Epithelial cell of prostate (primary cell): Measurements from ENCODE around the gene RNF135.
"Not testable (repeated sequence)": the region's sequence is repeated elsewhere in the genome, so short reads cannot be mapped to it uniquely, and the experiment has no call there.

ENCODE experiments used
- DNase-seq: peaks from one replicate; pipeline ENCODE4 v3.0.0-alpha.2; 2011; ENCODE audit warnings: low read depth, low spot score
- H3K27ac ChIP-seq: fragments of 450-650 bp; 2 replicates; pipeline ENCODE4 v1.5.1; 2017; ENCODE audit warnings: mild to moderate bottlenecking

RNF135 gene, protein sequence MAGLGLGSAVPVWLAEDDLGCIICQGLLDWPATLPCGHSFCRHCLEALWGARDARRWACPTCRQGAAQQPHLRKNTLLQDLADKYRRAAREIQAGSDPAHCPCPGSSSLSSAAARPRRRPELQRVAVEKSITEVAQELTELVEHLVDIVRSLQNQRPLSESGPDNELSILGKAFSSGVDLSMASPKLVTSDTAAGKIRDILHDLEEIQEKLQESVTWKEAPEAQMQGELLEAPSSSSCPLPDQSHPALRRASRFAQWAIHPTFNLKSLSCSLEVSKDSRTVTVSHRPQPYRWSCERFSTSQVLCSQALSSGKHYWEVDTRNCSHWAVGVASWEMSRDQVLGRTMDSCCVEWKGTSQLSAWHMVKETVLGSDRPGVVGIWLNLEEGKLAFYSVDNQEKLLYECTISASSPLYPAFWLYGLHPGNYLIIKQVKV

GRCh38 chr17:30970831-30971567, at the start of gene RNF135:
RNF135 (plus strand) TSS chr17:30971039; CDS start chr17:30971074, 35 bp downstream.
- no peak for DNase-seq

GRCh38 chr17:30921544-30922196, 49.2 kb upstream of the RNF135 start, which contains the start of gene ADAP2:
ADAP2 (plus strand) TSS chr17:30921945; CDS start chr17:30922015, 70 bp downstream.
- DNase-seq, result no peak
- no peak within 1 kb of the TSS for H3K27ac ChIP-seq

More at GRCh38 chr17:30970831-30971567, at the start of gene RNF135:
- peak within 1 kb of the TSS; percentile 95 for H3K27ac ChIP-seq

- H3K27ac ChIP-seq, result no peak overlapping the region
- DNase-seq, result no peak
These were observed 48.4 kb upstream of the RNF135 start for GRCh38 chr17:30922235-30923030.

GRCh38 chr17:30924341-30924740, 46.5 kb upstream of the RNF135 start:
- no peak overlapping the region for H3K27ac ChIP-seq
- DNase-seq, result no peak

GRCh38 chr17:30926516-30926915, 44.3 kb upstream of the RNF135 start:
- DNase-seq, result no peak
- H3K27ac ChIP-seq, result no peak overlapping the region

- H3K27ac ChIP-seq, result no peak overlapping the region
- DNase-seq, result no peak
These were observed 43.1 kb upstream of the RNF135 start for GRCh38 chr17:30927756-30928155.

- no peak overlapping the region for H3K27ac ChIP-seq
- no peak for DNase-seq
These were observed 42.3 kb upstream of the RNF135 start for GRCh38 chr17:30928584-30928983.

DNA sequence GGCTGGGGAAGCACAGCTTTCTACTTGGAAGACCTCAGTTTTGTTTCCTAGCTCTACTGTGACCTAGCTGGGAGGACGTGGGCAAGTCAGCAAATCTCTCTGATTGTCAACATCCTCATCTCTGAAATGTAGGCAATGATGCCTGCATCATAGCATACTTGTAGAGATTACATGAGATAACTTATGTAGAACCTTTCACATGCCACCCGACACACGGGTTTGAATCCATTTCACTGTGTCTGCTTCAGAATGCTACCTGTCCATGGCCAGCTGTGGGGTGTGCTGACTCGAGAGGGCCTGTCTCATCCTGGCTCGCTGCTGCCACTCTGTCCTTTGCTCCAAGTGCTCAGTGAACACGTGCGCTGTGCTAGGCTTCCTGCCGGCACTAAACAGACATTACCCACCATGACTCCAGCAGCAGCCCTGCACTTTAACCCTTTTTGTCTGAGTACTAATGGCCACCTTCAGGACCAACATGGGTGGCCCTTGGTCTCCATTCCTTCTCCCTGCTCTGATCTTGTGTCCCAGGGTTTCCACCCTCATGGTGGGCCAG, 41.7 kb upstream of the RNF135 start:
- H3K27ac ChIP-seq, result no peak overlapping the region
- DNase-seq, result no peak

- DNase-seq, H3K27ac ChIP-seq: not testable (repeated sequence)
These were observed 41.0 kb upstream of the RNF135 start for GRCh38 chr17:30929861-30930260.

DNA sequence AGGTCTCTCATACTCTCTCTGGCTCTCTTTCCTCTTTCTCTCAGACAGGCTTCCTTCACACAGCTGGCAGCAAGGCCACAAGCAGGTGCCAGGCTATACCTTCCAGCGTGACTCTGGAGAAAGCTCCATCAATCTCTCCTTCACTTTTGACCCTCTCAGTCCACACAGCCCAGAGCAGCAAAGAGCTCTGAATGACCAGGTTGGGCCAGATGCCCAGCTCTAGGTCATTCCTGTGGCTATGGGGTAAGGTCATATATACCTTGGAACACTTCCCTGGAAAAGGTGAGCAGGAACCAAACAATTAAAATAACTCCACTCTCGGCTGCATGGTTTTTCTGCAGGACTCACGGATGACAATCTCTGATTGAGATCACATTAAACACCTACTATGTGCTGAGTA, 40.3 kb upstream of the RNF135 start:
- no peak for DNase-seq
- no peak overlapping the region for H3K27ac ChIP-seq

DNA sequence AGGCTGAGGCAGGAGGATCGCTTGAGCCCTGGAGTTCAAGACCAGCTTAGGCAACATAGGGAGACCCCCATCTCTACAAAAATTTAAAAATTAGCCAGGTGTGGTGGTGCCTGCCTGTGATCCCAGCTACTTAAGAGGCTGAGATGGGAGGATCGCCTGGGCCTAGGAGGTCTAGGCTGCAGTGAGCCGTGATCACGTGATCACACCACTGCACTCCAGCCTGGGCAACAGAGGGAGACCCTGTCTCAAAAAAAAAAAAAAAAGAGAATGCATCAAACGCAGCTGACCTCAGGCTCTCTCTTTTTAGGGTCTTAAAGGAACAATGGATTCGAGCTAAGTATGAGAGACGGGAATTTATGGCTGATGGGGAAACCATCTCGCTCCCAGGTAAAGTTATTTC, 39.3 kb upstream of the RNF135 start:
- DNase-seq, H3K27ac ChIP-seq: not testable (repeated sequence)

DNA sequence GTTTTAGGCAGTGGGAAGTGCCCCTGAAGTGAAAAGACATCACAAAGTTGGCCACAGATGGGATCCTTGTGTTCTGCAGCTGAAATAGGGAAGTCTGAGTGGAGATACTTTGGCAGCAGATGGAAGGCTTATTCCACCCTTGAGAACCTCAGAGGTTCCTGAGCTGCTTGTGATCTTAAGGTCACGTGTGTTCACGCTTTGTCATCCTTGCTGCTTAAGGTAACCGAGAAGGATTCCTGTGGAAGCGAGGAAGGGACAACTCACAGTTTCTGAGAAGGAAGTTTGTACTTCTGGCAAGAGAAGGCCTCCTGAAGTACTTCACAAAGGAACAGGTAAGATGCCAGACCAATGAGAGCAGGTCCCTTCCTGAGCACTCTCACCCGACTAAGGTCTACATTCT, 36.9 kb upstream of the RNF135 start:
- DNase-seq, result no peak
- no peak overlapping the region for H3K27ac ChIP-seq

- H3K27ac ChIP-seq, result no peak overlapping the region
- DNase-seq, result no peak
These were observed 31.7 kb upstream of the RNF135 start for GRCh38 chr17:30939051-30939689.

DNA sequence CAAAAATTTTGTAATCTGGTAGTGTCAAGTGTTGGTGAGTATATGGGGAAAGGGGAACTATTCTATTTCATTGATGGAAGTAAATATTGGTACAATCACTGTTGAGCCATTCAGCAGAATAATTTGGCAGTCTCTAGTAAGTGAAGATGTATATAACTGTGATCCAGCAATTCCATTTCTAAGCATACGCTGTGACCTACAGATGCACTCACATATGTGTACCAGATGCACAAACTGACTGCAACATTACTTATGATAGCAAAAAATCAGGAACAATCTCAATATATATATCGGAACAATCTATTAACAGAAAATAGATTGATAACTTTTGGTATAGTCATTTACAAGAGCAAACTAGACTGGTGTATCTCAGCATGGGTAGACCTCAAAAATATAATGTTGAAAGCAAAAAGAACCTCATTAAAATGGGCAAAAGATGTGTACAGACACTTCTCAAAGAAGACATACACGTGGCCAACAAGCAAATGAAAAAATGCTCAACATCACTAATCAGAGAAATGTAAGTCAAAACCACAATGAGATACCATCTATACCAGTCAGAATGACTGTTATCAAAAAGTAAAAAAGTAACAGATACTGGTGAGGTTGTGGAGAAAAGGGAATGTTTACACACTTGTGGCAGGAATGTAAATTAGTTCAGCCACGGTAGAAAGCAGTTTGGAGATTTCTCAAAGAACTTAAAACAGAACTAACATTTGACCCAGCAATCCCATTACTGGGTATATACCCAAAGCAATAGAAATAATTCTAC, 28.3 kb upstream of the RNF135 start:
- no peak for DNase-seq
- H3K27ac ChIP-seq, result no peak overlapping the region

DNA sequence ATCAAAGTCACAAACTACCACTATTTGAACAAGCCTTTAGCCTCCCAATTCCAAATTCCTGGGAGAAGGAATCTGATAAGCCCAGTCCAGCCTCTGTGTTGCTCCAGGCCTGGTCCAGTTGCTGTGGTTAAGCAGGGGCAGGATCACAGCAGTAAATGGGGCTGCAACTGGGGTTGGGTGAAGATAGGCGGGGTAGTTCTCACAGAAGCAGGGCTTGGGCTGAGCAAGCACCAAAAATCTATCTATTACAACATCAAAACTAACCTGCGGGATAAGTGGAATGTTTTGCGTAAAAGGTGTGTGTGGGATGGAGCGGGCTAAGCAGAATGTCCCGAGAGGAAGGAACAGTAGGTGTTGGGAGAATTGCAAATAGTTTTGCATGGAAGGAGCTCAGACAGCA, 23.0 kb upstream of the RNF135 start:
- DNase-seq, result no peak
- H3K27ac ChIP-seq, result no peak overlapping the region

GRCh38 chr17:30950189-30950588, 20.6 kb upstream of the RNF135 start:
- H3K27ac ChIP-seq, result no peak overlapping the region
- DNase-seq, result no peak

- H3K27ac ChIP-seq, result no peak overlapping the region
These were observed 20.0 kb upstream of the RNF135 start for GRCh38 chr17:30950669-30951399.

More at GRCh38 chr17:30950669-30951399, 20.0 kb upstream of the RNF135 start:
- DNase-seq, result peak; percentile 55
